Panc1 (cell line): ENCODE data around the gene CBX8. TPM values are rescaled to one million over a fixed set of nuclear protein-coding genes. Genes with fewer than 3 reads are reported as not detected.

Experiments used
- ATAC-seq: fragments of 200-7000 bp; cut with Tn5 transposase; 2 replicates; pipeline ENCODE4 v1.9.1; 2020; ENCODE audit warnings: mild to moderate bottlenecking, moderate library complexity
- BruUV-seq: library from RNA; stranded (reverse); fragments of 400-500 nt; replicated peaks from 2 replicates; lab custom pipeline; 2021; lab: Mats Ljungman, UMichigan
- CTCF ChIA-PET: fragments of 300-600 bp; sonication (Branson Sonifier 250); formaldehyde crosslinking; loops from one replicate; lab custom pipeline; 2022; ENCODE audit warnings: antibody characterized with exemption; lab: Charles Lee
- POLR2A ChIA-PET: fragments of 300-600 bp; sonication (Branson Sonifier 250); formaldehyde crosslinking; loops from one replicate; lab custom pipeline; 2022; ENCODE audit warnings: antibody characterized with exemption; lab: Charles Lee
- DNase-seq: peaks from one replicate; pipeline ENCODE4 v3.0.0-alpha.2; 2010; ENCODE audit warnings: low read depth, low spot score
- H3K27ac ChIP-seq: 2 replicates; pipeline ENCODE4 v1.5.1; 2011; ENCODE audit warnings: mild to moderate bottlenecking, low read length, inconsistent platforms
- H3K27me3 ChIP-seq: fragments of 200-500 bp; sonication (Bioruptor generic); 2 replicates; pipeline ENCODE4 v1.6.0; 2014; ENCODE audit warnings: low read length, inconsistent platforms; ENCODE audit not compliant: control insufficient read depth, insufficient read depth
- H3K36me3 ChIP-seq: fragments of 200-500 bp; sonication (Bioruptor generic); 2 replicates; pipeline ENCODE4 v1.5.1; 2014; ENCODE audit warnings: inconsistent platforms, mild to moderate bottlenecking, low read length, moderate library complexity; ENCODE audit not compliant: control insufficient read depth, insufficient read depth
- H3K4me1 ChIP-seq: 2 replicates; pipeline ENCODE4 v1.5.1; 2011; ENCODE audit warnings: inconsistent platforms, mild to moderate bottlenecking, low read length, moderate library complexity; ENCODE audit not compliant: control insufficient read depth, insufficient read depth
- H3K4me3 ChIP-seq, 2 experiments: 2 replicates each; pipeline ENCODE4 v1.5.1; 2011 to 2012; ENCODE audit warnings: low read depth in 2 of 2, low read length in 2 of 2, mild to moderate bottlenecking in 2 of 2, inconsistent platforms in 1 of 2, moderate library complexity in 1 of 2
- H3K9me3 ChIP-seq: fragments of 200-500 bp; sonication (Bioruptor generic); 2 replicates; pipeline ENCODE4 v1.5.1; 2014; ENCODE audit warnings: low read depth, mild to moderate bottlenecking, inconsistent platforms, low read length, moderate library complexity; ENCODE audit not compliant: control insufficient read depth, insufficient read depth
- POLR2AphosphoS5 ChIP-seq: IDR thresholded peaks from 2 replicates; pipeline ENCODE4 v1.6.1; 2012; ENCODE audit warnings: mild to moderate bottlenecking, low read depth, low read length, moderate library complexity
- SIN3A ChIP-seq: IDR thresholded peaks from 2 replicates; pipeline ENCODE4 v1.6.1; 2012; ENCODE audit warnings: low read depth, mild to moderate bottlenecking, low read length, moderate library complexity, borderline replicate concordance; ENCODE audit not compliant: insufficient read depth
- TCF7L2 ChIP-seq: IDR thresholded peaks from 2 replicates; pipeline ENCODE4 v1.6.1; 2011; ENCODE audit warnings: mild to moderate bottlenecking, low read depth, low read length, inconsistent platforms
- in situ Hi-C: cut with HindIII; loops from 2 replicates; pipeline ENCODE4 v1.10.0; 2016; ENCODE audit warnings: low sequenced_read_pairs, low pct_unique_long_range_greater_than_20kb
- intact Hi-C: fragments of 100-400 bp; cut with micrococcal nuclease; formaldehyde crosslinking; loops from one replicate; pipeline ENCODE4 v1.10.0; 2022; ENCODE audit not compliant: unreplicated experiment
- total RNA-seq: library from RNA; stranded (reverse); gene quantifications from one replicate; pipeline ENCODE4 v1.2.1, GENCODE V29; 2021; ENCODE audit not compliant: unreplicated experiment
- TF ChIP-seq, protein P1 (sequence below): fragments of 450-650 bp; IDR thresholded peaks from 2 replicates; pipeline ENCODE4 v1.5.1; 2017; ENCODE audit warnings: mild to moderate bottlenecking
- TF ChIP-seq, protein P2 (sequence below), 2 experiments: IDR thresholded peaks; 2 replicates each; pipeline ENCODE4 v1.6.1; 2011 to 2012; ENCODE audit warnings: low read depth in 2 of 2, control low read depth in 1 of 2, low read length in 1 of 2, mild to moderate bottlenecking in 1 of 2, moderate library complexity in 1 of 2; ENCODE audit not compliant: insufficient read depth in 1 of 2

The CBX8 gene
- total RNA-seq, 1 experiment from 2014 or later, result 15.3 TPM

DNA sequence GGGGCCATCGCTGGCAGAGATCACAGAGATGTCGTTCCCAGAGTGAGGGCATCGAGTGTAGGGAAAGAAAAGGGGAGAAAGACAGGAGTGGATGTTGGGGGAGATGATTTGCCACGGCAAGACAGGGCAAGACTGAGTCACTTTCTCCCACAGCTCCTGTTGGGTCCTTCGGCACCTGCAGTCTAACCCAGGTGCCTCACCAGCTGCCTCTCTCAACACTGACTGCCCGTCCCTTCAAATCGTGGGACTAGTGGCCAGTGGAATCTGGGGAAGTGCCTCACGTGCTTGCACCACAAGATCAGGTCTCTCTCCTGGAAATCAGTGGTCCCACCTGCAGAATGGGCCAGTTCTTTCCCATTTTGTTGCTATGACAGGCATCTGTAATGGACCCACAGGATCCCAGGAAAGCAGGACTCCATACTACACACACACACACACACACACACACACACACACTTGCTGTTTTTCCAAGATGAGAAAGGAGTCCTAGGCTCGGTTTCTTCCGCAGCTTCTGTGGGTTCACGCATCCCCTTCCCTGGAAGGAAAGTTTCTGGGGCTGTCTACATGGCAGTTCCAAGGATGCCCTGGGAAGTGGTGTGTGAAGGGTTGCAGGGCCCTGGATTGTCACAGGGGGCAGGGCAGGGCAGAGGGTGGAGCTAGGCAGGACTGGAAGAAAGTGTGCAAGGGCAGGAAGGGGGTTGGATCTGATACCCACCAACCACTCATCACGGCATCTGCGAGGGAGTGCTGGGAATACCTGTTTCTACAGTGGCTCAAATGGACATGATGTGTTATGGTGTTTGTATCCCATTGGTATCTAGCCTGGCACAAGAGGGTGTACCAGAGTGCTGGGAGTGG is 10.2 kb upstream of the CBX8 start:
- Histone ChIP-seq H3K4me1 (peaks cover 23% of the 10 kb centered on the region), H3K36me3 (no peaks in the 10 kb centered on the region), H3K4me3 (no peak overlapping the region), H3K27me3 (peaks cover 4% of the 10 kb centered on the region; the same call in 1 of the 2 replicates), H3K9me3 (no peaks in the 10 kb centered on the region), H3K27ac (no peak overlapping the region)
- no TSS peak for BruUV-seq
- TF ChIP-seq, protein P1, sequence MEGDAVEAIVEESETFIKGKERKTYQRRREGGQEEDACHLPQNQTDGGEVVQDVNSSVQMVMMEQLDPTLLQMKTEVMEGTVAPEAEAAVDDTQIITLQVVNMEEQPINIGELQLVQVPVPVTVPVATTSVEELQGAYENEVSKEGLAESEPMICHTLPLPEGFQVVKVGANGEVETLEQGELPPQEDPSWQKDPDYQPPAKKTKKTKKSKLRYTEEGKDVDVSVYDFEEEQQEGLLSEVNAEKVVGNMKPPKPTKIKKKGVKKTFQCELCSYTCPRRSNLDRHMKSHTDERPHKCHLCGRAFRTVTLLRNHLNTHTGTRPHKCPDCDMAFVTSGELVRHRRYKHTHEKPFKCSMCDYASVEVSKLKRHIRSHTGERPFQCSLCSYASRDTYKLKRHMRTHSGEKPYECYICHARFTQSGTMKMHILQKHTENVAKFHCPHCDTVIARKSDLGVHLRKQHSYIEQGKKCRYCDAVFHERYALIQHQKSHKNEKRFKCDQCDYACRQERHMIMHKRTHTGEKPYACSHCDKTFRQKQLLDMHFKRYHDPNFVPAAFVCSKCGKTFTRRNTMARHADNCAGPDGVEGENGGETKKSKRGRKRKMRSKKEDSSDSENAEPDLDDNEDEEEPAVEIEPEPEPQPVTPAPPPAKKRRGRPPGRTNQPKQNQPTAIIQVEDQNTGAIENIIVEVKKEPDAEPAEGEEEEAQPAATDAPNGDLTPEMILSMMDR, result no peak
- TF ChIP-seq, protein P2, sequence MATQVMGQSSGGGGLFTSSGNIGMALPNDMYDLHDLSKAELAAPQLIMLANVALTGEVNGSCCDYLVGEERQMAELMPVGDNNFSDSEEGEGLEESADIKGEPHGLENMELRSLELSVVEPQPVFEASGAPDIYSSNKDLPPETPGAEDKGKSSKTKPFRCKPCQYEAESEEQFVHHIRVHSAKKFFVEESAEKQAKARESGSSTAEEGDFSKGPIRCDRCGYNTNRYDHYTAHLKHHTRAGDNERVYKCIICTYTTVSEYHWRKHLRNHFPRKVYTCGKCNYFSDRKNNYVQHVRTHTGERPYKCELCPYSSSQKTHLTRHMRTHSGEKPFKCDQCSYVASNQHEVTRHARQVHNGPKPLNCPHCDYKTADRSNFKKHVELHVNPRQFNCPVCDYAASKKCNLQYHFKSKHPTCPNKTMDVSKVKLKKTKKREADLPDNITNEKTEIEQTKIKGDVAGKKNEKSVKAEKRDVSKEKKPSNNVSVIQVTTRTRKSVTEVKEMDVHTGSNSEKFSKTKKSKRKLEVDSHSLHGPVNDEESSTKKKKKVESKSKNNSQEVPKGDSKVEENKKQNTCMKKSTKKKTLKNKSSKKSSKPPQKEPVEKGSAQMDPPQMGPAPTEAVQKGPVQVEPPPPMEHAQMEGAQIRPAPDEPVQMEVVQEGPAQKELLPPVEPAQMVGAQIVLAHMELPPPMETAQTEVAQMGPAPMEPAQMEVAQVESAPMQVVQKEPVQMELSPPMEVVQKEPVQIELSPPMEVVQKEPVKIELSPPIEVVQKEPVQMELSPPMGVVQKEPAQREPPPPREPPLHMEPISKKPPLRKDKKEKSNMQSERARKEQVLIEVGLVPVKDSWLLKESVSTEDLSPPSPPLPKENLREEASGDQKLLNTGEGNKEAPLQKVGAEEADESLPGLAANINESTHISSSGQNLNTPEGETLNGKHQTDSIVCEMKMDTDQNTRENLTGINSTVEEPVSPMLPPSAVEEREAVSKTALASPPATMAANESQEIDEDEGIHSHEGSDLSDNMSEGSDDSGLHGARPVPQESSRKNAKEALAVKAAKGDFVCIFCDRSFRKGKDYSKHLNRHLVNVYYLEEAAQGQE (IDR thresholded peaks at IDR 0.05; ENCODE audit: insufficient read depth in 1 of 2, low read depth in 2 of 2, low read length in 1 of 2), result no peak
- no peak for TF ChIP-seq SIN3A
- no peak for TF ChIP-seq POLR2AphosphoS5
- ChIA-PET CTCF (interaction anchor here (0.6 to 1.2 kb wide), 3 partner anchors 10 to 164 kb away, joined by 3 to 4 read pairs (median 4); no protein-coding TSS in a partner anchor), POLR2A (interaction anchor here (1.8 kb wide), 1 partner anchor 28 kb away, joined by 8 read pairs; no protein-coding TSS in a partner anchor)
- DNase-seq (no peak), ATAC-seq (no peak)
- in situ Hi-C loops, result no loop called here
- intact Hi-C loops, result loop anchor here (5.0 kb wide), 1 partner anchor 185 kb away; no protein-coding TSS in a partner anchor

DNA sequence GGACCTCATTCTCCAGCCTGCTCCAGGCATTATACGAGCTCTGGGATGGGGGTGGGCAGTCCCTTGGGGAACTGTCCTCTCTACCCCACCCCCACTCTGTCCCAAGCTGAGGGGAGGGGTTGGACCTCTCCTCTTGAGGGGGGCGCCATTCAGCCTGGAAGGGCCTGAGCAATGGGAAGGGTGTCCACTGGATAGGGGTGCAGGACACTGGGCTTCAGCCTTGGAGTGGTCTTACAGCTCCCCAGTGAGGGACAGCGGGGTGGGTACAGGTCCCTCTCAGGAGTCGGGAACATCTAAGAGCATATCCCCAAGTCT is 9.5 kb upstream of the CBX8 start:
- DNase-seq, result no peak
- in situ Hi-C loops (no loop called here), intact Hi-C loops (loop anchor here (5.0 kb wide), 1 partner anchor 186 kb away; no protein-coding TSS in a partner anchor)
- ATAC-seq, result no peak
- no peak for TF ChIP-seq TCF7L2
- Histone ChIP-seq H3K9me3 (no peaks in the 10 kb centered on the region), H3K27ac (no peak overlapping the region), H3K36me3 (no peaks in the 10 kb centered on the region), H3K4me3 (no peak overlapping the region), H3K4me1 (peaks cover 22% of the 10 kb centered on the region), H3K27me3 (peaks cover 4% of the 10 kb centered on the region; the same call in 1 of the 2 replicates)
- CTCF ChIA-PET, result interaction anchor here (0.7 kb wide), 1 partner anchor 9 kb away, joined by 4 read pairs; no protein-coding TSS in a partner anchor
- POLR2A ChIA-PET, result no interaction called here
- BruUV-seq, result no TSS peak
